Measurements from ENCODE around the gene OR1L8.

DNA sequence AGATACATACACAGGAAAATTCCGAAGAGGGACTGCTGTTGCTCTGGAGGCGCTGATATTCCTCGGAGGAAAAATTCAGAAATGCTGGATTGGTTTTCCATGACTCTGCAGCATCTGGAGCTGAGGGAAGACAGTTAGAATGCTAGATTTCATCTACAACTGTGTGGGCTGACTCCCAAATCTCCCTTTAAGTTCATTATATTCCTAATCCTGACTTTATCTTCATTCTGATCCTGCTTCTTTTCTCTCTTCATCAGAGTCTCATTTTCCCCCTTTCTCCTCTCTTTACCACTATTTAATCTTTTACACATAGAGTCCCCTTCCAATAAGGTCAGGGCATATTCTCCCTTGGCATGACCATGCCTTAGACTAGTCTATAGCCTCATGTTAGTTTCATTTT, 56.0 kb downstream of the OR1L8 start, which contains the start of gene OR1N1:
- TF ChIP-seq POLR2AphosphoS5 (IDR thresholded peaks at IDR 0.05; ENCODE audit: low read depth, low read length) = no peak
- TF ChIP-seq, protein P1, sequence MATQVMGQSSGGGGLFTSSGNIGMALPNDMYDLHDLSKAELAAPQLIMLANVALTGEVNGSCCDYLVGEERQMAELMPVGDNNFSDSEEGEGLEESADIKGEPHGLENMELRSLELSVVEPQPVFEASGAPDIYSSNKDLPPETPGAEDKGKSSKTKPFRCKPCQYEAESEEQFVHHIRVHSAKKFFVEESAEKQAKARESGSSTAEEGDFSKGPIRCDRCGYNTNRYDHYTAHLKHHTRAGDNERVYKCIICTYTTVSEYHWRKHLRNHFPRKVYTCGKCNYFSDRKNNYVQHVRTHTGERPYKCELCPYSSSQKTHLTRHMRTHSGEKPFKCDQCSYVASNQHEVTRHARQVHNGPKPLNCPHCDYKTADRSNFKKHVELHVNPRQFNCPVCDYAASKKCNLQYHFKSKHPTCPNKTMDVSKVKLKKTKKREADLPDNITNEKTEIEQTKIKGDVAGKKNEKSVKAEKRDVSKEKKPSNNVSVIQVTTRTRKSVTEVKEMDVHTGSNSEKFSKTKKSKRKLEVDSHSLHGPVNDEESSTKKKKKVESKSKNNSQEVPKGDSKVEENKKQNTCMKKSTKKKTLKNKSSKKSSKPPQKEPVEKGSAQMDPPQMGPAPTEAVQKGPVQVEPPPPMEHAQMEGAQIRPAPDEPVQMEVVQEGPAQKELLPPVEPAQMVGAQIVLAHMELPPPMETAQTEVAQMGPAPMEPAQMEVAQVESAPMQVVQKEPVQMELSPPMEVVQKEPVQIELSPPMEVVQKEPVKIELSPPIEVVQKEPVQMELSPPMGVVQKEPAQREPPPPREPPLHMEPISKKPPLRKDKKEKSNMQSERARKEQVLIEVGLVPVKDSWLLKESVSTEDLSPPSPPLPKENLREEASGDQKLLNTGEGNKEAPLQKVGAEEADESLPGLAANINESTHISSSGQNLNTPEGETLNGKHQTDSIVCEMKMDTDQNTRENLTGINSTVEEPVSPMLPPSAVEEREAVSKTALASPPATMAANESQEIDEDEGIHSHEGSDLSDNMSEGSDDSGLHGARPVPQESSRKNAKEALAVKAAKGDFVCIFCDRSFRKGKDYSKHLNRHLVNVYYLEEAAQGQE (IDR thresholded peaks at IDR 0.05; ENCODE audit: insufficient read depth in 1 of 2, low read depth in 2 of 2, low read length in 2 of 2) = no peak
